ENCODE measurements around the gene LAMA5.
A peak's percentile ranks its signal among the peaks of the same experiment; 100 is the strongest.

DNA sequence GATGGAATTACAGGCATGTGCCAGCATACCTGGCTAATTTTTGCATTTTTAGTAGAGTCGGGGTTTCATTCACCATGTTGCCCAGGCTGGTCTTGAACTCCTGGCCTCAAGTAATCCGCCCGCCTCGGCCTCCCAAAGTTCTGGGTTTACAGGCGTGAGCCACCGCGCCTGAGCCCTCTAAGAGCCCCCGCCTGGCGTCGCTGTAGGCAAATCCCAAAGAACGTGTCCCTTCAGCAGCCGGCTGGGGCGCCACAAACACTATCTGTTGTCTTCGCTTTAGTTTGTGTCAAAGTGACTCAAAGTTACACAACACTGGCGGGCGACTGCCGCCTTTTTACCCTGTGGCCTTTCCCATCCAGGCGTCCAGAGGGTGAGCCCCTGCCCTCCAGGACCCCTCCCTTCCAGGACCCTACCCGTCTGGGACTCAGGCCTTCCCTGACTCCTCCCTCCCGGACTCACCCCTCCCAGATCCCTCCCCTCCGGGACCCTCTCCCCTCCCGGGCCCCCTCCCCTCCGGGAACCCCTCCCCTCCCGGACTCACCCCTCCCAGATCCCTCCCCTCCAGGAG is 65.3 kb downstream of the LAMA5 start:
- TF ChIP-seq, protein P1, sequence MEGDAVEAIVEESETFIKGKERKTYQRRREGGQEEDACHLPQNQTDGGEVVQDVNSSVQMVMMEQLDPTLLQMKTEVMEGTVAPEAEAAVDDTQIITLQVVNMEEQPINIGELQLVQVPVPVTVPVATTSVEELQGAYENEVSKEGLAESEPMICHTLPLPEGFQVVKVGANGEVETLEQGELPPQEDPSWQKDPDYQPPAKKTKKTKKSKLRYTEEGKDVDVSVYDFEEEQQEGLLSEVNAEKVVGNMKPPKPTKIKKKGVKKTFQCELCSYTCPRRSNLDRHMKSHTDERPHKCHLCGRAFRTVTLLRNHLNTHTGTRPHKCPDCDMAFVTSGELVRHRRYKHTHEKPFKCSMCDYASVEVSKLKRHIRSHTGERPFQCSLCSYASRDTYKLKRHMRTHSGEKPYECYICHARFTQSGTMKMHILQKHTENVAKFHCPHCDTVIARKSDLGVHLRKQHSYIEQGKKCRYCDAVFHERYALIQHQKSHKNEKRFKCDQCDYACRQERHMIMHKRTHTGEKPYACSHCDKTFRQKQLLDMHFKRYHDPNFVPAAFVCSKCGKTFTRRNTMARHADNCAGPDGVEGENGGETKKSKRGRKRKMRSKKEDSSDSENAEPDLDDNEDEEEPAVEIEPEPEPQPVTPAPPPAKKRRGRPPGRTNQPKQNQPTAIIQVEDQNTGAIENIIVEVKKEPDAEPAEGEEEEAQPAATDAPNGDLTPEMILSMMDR (IDR thresholded peaks at IDR 0.05): peak; percentile 54 to 96 (median 92)
- no peak for TF ChIP-seq POLR2A (IDR thresholded peaks at IDR 0.05)

Measured in thyroid gland (tissue), 4 donors.